HepG2 (cell line): ENCODE results near the gene TRNT1. TPM values are rescaled to one million over a fixed set of nuclear protein-coding genes. Genes with fewer than 3 reads are reported as not detected.

ENCODE experiments used
- ATAC-seq: fragments of 200-7000 bp; cut with Tn5 transposase; 3 replicates; pipeline ENCODE4 v1.9.1; 2020; ENCODE audit warnings: mild to moderate bottlenecking, moderate library complexity
- BruUV-seq: library from RNA; stranded (reverse); fragments of 400-500 nt; replicated peaks from 2 replicates; lab custom pipeline; 2021; lab: Mats Ljungman, UMichigan
- CTCF ChIA-PET: fragments of 300-600 bp; formaldehyde crosslinking; extraction: SDS; loops from one replicate; lab custom pipeline; 2021; ENCODE audit warnings: low total read pairs, inconsistent platforms, low intra/inter-chr PET ratio; lab: Yijun Ruan, JAX
- POLR2A ChIA-PET: fragments of 350-600 bp; sonication (Branson Sonifier 250); formaldehyde crosslinking; loops from one replicate; lab custom pipeline; 2020; ENCODE audit warnings: antibody characterized with exemption, inconsistent platforms; lab: Yijun Ruan, JAX
- DNase-seq: peaks from one replicate; pipeline ENCODE4 v3.0.0-alpha.2; 2015; ENCODE audit warnings: low spot score
- FAIRE-seq: peaks from 3 replicates; lab custom pipeline; 2011; peaks lifted over from hg19 to GRCh38; lab: Jason Lieb, UNC
- H2AFZ ChIP-seq: one replicate; pipeline ENCODE4 v1.6.1; 2011; ENCODE audit warnings: low read length, inconsistent platforms
- H3K27ac ChIP-seq: fragments of 300-600 bp; 3 replicates; pipeline ENCODE4 v1.8.0; 2011; ENCODE audit warnings: mixed run types, mild to moderate bottlenecking, mixed read lengths, low read length, inconsistent platforms; ENCODE audit not compliant: insufficient read depth; ENCODE audit errors: extremely low read length
- H3K27me3 ChIP-seq, 2 experiments: fragments of 200-600 bp in 1 of 2; 2 replicates in 1 of 2; 3 replicates in 1 of 2; pipeline versions ENCODE4 v1.6.0 to v1.8.0; 2011; ENCODE audit warnings: low read length in 2 of 2, mild to moderate bottlenecking in 2 of 2, moderate library complexity in 2 of 2, inconsistent platforms in 1 of 2; ENCODE audit not compliant: insufficient read depth in 2 of 2, control insufficient read depth in 1 of 2
- H3K36me3 ChIP-seq, 2 experiments: fragments of 200-600 bp in 1 of 2; replicated peaks in 1 of 2; 2 replicates in 1 of 2; 3 replicates in 1 of 2; pipeline versions ENCODE4 v1.5.1 to v1.8.0; 2011; ENCODE audit warnings: low read length in 2 of 2, inconsistent platforms in 1 of 2; ENCODE audit not compliant: insufficient read depth in 2 of 2, control insufficient read depth in 1 of 2
- H3K4me1 ChIP-seq: 2 replicates; pipeline ENCODE4 v1.5.1; 2012; ENCODE audit warnings: low read length, inconsistent platforms; ENCODE audit not compliant: insufficient read depth
- H3K4me2 ChIP-seq: 2 replicates; pipeline ENCODE4 v1.6.0; 2011; ENCODE audit warnings: low read depth, low read length, inconsistent platforms
- H3K4me3 ChIP-seq, 3 experiments: fragments of 200-600 bp in 1 of 3; sonication (generic), shearing (Covaris generic) in 1 of 3; replicated peaks in 1 of 3; 2 replicates each; pipeline ENCODE4 v1.5.1; 2011 to 2016; ENCODE audit warnings: low read length in 3 of 3, inconsistent platforms in 2 of 3, low read depth in 2 of 3, mild to moderate bottlenecking in 2 of 3, control low read depth in 1 of 3, mixed read lengths in 1 of 3; ENCODE audit not compliant: insufficient read depth in 1 of 3
- H3K79me2 ChIP-seq: one replicate; pipeline ENCODE4 v1.6.1; 2011; ENCODE audit warnings: low read length, inconsistent platforms; ENCODE audit not compliant: insufficient read depth
- H3K9ac ChIP-seq: 2 replicates; pipeline ENCODE4 v1.6.0; 2011; ENCODE audit warnings: mild to moderate bottlenecking, low read depth, low read length, inconsistent platforms; ENCODE audit not compliant: insufficient read depth
- H3K9me3 ChIP-seq: 2 replicates; pipeline ENCODE4 v1.5.1; 2012; ENCODE audit warnings: mild to moderate bottlenecking, low read length
- H4K20me1 ChIP-seq: 2 replicates; pipeline ENCODE4 v1.6.0; 2011; ENCODE audit warnings: inconsistent platforms, mild to moderate bottlenecking, low read length, moderate library complexity; ENCODE audit not compliant: insufficient read depth
- CHD4 ChIP-seq: fragments of 200-600 bp; sonication (generic); IDR thresholded peaks from 2 replicates; pipeline ENCODE4 v1.7.0; 2017; ENCODE audit warnings: mild to moderate bottlenecking, low read length, borderline replicate concordance
- EP300 ChIP-seq, 3 experiments: sonication (generic) in 1 of 3; formaldehyde crosslinking in 1 of 3; IDR thresholded peaks; 2 replicates each; pipeline versions ENCODE4 v1.5.1 to v1.6.1; 2011 to 2020; ENCODE audit warnings: low read depth in 2 of 3, low read length in 2 of 3, borderline replicate concordance in 1 of 3, improper control_type of control experiment in 1 of 3, mild to moderate bottlenecking in 1 of 3, missing genetic modification reagents in 1 of 3, moderate library complexity in 1 of 3
- FOXM1 ChIP-seq: sonication (generic); formaldehyde crosslinking; IDR thresholded peaks from 2 replicates; pipeline ENCODE4 v1.5.0; 2020; ENCODE audit warnings: missing genetic modification reagents
- KLF13 ChIP-seq: sonication (generic); formaldehyde crosslinking; IDR thresholded peaks from 2 replicates; pipeline ENCODE4 v1.4.0; 2020; ENCODE audit warnings: mild to moderate bottlenecking, missing genetic modification reagents
- MEIS1 ChIP-seq: sonication (generic); formaldehyde crosslinking; IDR thresholded peaks from 2 replicates; pipeline ENCODE4 v1.9.0; 2021; ENCODE audit warnings: mild to moderate bottlenecking, missing genetic modification reagents, moderate library complexity, borderline replicate concordance
- NFE2L2 ChIP-seq: fragments of 150-350 bp; IDR thresholded peaks from 2 replicates; pipeline ENCODE4 v1.6.1; 2014; ENCODE audit warnings: low read length
- NKX3-1 ChIP-seq: sonication (generic); formaldehyde crosslinking; IDR thresholded peaks from 2 replicates; pipeline ENCODE4 v1.5.0; 2020; ENCODE audit warnings: missing genetic modification reagents
- PAF1 ChIP-seq: IDR thresholded peaks from 2 replicates; pipeline ENCODE4 v1.6.1; 2016; ENCODE audit warnings: missing genetic modification reagents, missing compliant biosample characterization
- PCBP1 ChIP-seq: fragments of 200-400 bp; formaldehyde crosslinking; IDR thresholded peaks from 2 replicates; pipeline ENCODE4 v1.6.1; 2017; ENCODE audit warnings: mild to moderate bottlenecking, low read depth, low read length, borderline replicate concordance
- REPIN1 ChIP-seq: sonication (generic); formaldehyde crosslinking; IDR thresholded peaks from 2 replicates; pipeline ENCODE4 v1.8.0; 2022; ENCODE audit warnings: missing genetic modification reagents, low read depth, mild to moderate bottlenecking, borderline replicate concordance
- SATB2 ChIP-seq: sonication (generic); formaldehyde crosslinking; IDR thresholded peaks from 2 replicates; pipeline ENCODE4 v1.5.0; 2020; ENCODE audit warnings: missing genetic modification reagents
- SMYD3 ChIP-seq: sonication (generic); formaldehyde crosslinking; IDR thresholded peaks from 2 replicates; pipeline ENCODE4 v1.8.1; 2023; ENCODE audit warnings: mild to moderate bottlenecking, missing genetic modification reagents
- U2AF2 ChIP-seq: fragments of 200-400 bp; formaldehyde crosslinking; IDR thresholded peaks from 2 replicates; pipeline ENCODE4 v1.6.1; 2017; ENCODE audit warnings: low read depth, mild to moderate bottlenecking, low read length
- ZNF326 ChIP-seq: sonication (generic); formaldehyde crosslinking; IDR thresholded peaks from 2 replicates; pipeline ENCODE4 v1.4.0; 2020; ENCODE audit warnings: missing genetic modification reagents, borderline replicate concordance
- ZNF552 ChIP-seq: sonication (generic); formaldehyde crosslinking; IDR thresholded peaks from 2 replicates; pipeline ENCODE4 v1.9.0; 2022; ENCODE audit warnings: missing genetic modification reagents, mild to moderate bottlenecking, borderline replicate concordance
- ZNF589 ChIP-seq: sonication (generic); formaldehyde crosslinking; conservative IDR thresholded peaks from 2 replicates; pipeline ENCODE4 v1.8.0; 2022; ENCODE audit warnings: mild to moderate bottlenecking, moderate library complexity, missing genetic modification reagents
- ZNF678 ChIP-seq: sonication (generic); formaldehyde crosslinking; IDR thresholded peaks from 2 replicates; pipeline ENCODE4 v1.4.0; 2020; ENCODE audit warnings: mild to moderate bottlenecking, missing genetic modification reagents
- ZNF772 ChIP-seq: sonication (generic); formaldehyde crosslinking; IDR thresholded peaks from 2 replicates; pipeline ENCODE4 v1.5.0; 2020; ENCODE audit warnings: mild to moderate bottlenecking, missing genetic modification reagents
- ZNF850 ChIP-seq: sonication (generic); formaldehyde crosslinking; conservative IDR thresholded peaks from 2 replicates; pipeline ENCODE4 v1.9.0; 2021; ENCODE audit warnings: mild to moderate bottlenecking, missing genetic modification reagents
- whole genome bisulfite sequencing: methylation state at CpG from one replicate; pipeline ENCODE4 v1.1.6; 2017; ENCODE audit warnings: low lambda C conversion rate; 5-methylcytosine and 5-hydroxymethylcytosine counted together
- in situ Hi-C: cut with HindIII; loops from 2 replicates; pipeline ENCODE4 v1.10.0; 2017; ENCODE audit warnings: low pct_unique_long_range_greater_than_20kb; ENCODE audit not compliant: extremely low pct_ligation_motif_present
- intact Hi-C: fragments of 100-400 bp; cut with micrococcal nuclease; formaldehyde crosslinking; loops from one replicate; pipeline ENCODE4 v1.10.0; 2022; ENCODE audit not compliant: unreplicated experiment
- polyA plus RNA-seq, 8 experiments: library from polyadenylated mRNA; depleted of rRNA in 3 of 8; stranded (reverse) in 7 of 8; unstranded in 1 of 8; fragments of >200 nt; fragmentation: Illumina TruSeq in 4 of 8; extraction: Trizol in 4 of 8; gene quantifications; 2 replicates each; pipeline versions ENCODE4 v1.2.1 to v1.2.3, GENCODE V29; 2011 to 2016; ENCODE audit warnings: low read depth in 4 of 8, missing spikeins in 1 of 8, mixed read lengths in 1 of 8; ENCODE audit not compliant: insufficient read depth in 1 of 8
- total RNA-seq, 5 experiments: library from RNA; depleted of rRNA; stranded (reverse); fragments of >200 nt; fragmentation: Illumina TruSeq; extraction: Trizol; gene quantifications; 2 replicates each; pipeline ENCODE4 v1.2.3, GENCODE V29; 2016; ENCODE audit warnings: low read depth in 1 of 5
- TF ChIP-seq, protein P1 (sequence below): IDR thresholded peaks from 2 replicates; pipeline ENCODE4 v1.6.1; 2016; ENCODE audit warnings: mild to moderate bottlenecking, missing biosample characterization, missing genetic modification reagents
- TF ChIP-seq, protein P2 (sequence below): sonication (generic); formaldehyde crosslinking; IDR thresholded peaks from 2 replicates; pipeline ENCODE4 v1.8.0; 2022; ENCODE audit warnings: mild to moderate bottlenecking, missing genetic modification reagents, borderline replicate concordance
- TF ChIP-seq, protein P3 (sequence below): sonication (generic); formaldehyde crosslinking; IDR thresholded peaks from 2 replicates; pipeline ENCODE4 v1.5.0; 2020; ENCODE audit warnings: mild to moderate bottlenecking, missing genetic modification reagents

Gene TRNT1
- total and polyA plus RNA-seq, 2 of the 13 experiments (the other 11 are each of a cell fraction or from before 2014, with no cell fraction given) = 9.4 to 27.7 TPM

DNA sequence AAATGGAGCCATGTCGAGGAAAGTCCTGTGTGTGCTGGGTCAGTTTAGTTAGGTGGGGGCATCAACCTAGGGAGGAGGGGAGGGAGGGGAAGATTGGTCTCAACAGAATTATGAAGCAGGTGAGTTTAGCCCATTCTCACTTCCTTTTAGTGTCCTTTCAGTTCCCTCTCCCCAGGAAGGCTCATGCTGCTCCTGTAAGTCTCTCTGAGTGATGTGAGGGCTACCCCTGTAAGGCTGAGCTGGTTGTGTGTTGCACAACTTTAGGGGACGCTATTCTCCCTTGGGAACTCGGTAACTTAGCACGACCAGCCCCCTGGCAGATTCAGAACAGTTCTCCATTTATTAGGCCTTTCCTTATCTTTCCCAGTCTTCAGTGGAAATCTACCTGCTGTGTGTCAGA is 37.7 kb upstream of the TRNT1 start (continued):
- TF ChIP-seq EP300 (IDR thresholded peaks at IDR 0.05; ENCODE audit: low read depth in 2 of 2, low read length in 2 of 2) (no peak), EP300 (CRISPR knock-in tag; IDR thresholded peaks at IDR 0.05; ENCODE audit: borderline replicate concordance) (no peak), ZNF772 (CRISPR knock-in tag) (no peak), U2AF2 (no peak), REPIN1 (no peak)
- TF ChIP-seq, protein P1, sequence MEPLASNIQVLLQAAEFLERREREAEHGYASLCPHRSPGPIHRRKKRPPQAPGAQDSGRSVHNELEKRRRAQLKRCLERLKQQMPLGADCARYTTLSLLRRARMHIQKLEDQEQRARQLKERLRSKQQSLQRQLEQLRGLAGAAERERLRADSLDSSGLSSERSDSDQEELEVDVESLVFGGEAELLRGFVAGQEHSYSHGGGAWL (CRISPR knock-in tag) = no peak

DNA sequence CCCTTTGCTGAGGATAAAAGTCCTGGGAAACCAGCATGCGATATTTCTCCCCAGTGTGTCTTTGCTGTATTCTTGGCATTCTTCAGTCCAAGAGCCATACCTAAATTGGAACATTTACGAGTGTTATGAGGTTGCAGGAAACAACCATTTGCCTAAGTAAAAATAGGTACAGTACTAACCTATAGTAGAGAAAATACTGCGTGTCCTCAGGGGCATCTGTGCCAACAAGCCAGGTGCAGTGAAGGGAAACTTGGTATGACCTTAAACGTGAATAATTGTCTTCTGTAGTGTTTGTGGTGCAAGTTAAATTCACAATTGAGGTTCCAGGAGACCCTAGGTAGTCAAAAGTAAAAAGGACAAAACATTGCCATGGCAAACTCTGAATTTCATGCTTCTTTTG is 28.8 kb upstream of the TRNT1 start:
- Histone ChIP-seq H3K27ac (no peak overlapping the region), H3K36me3 (no peaks in the 10 kb centered on the region)
- ATAC-seq = no peak
- CTCF ChIA-PET = no interaction called here
- TF ChIP-seq, protein P2, sequence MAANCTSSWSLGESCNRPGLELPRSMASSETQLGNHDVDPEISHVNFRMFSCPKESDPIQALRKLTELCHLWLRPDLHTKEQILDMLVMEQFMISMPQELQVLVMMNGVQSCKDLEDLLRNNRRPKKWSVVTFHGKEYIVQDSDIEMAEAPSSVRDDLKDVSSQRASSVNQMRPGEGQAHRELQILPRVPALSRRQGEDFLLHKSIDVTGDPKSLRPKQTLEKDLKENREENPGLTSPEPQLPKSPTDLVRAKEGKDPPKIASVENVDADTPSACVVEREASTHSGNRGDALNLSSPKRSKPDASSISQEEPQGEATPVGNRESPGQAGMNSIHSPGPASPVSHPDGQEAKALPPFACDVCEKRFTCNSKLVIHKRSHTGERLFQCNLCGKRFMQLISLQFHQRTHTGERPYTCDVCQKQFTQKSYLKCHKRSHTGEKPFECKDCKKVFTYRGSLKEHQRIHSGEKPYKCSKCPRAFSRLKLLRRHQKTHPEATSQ = no peak
- TF ChIP-seq, protein P3, sequence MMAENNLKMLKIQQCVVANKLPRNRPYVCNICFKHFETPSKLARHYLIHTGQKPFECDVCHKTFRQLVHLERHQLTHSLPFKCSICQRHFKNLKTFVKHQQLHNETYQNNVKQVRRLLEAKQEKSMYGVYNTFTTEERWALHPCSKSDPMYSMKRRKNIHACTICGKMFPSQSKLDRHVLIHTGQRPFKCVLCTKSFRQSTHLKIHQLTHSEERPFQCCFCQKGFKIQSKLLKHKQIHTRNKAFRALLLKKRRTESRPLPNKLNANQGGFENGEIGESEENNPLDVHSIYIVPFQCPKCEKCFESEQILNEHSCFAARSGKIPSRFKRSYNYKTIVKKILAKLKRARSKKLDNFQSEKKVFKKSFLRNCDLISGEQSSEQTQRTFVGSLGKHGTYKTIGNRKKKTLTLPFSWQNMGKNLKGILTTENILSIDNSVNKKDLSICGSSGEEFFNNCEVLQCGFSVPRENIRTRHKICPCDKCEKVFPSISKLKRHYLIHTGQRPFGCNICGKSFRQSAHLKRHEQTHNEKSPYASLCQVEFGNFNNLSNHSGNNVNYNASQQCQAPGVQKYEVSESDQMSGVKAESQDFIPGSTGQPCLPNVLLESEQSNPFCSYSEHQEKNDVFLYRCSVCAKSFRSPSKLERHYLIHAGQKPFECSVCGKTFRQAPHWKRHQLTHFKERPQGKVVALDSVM (CRISPR knock-in tag) = no peak
- TF ChIP-seq ZNF326 (CRISPR knock-in tag) = no peak
- no peak for TF ChIP-seq NFE2L2
- TF ChIP-seq ZNF850 = no peak
- TF ChIP-seq PAF1 (CRISPR knock-in tag) = no peak
- no peak for TF ChIP-seq SATB2
- TF ChIP-seq CHD4 = no peak
- no peak for TF ChIP-seq ZNF678 (CRISPR knock-in tag)
- TF ChIP-seq MEIS1 (CRISPR knock-in tag) = no peak
- no peak for TF ChIP-seq KLF13 (CRISPR knock-in tag)
- no peak for TF ChIP-seq FOXM1 (CRISPR knock-in tag)
- no peak for TF ChIP-seq ZNF552 (CRISPR knock-in tag)
- no peak for TF ChIP-seq ZNF589
- TF ChIP-seq NKX3-1 (CRISPR knock-in tag) = no peak
- TF ChIP-seq SMYD3 (CRISPR knock-in tag) = no peak
- TF ChIP-seq PCBP1 = no peak
- TF ChIP-seq, all 625 proteins: peak for 0
- BruUV-seq = no TSS peak
- Histone ChIP-seq H3K9me3 (no peaks in the 10 kb centered on the region), H2AFZ (no peak overlapping the region), H3K79me2 (no peaks in the 10 kb centered on the region), H3K4me3 (no peak overlapping the region), H3K4me1 (no peaks in the 10 kb centered on the region), H4K20me1 (no peaks in the 10 kb centered on the region), H3K4me2 (no peak overlapping the region), H3K9ac (no peak overlapping the region), H3K27me3 (peaks cover 0 to 5% of the 10 kb centered on the region in 2 experiments; a peak in 1 of 5 replicates)
- WGBS = 13% methylated on average over 4 of the region's 4 CpGs
- DNase-seq (no peak), FAIRE-seq (no peak)
- POLR2A ChIA-PET = no interaction called here
- in situ Hi-C loops (no loop called here), intact Hi-C loops (no loop called here)
